Thymus (tissue), 11 donors: ENCODE measurements around the gene NKAIN4. TPM values are rescaled to one million over a fixed set of nuclear protein-coding genes. Genes with fewer than 3 reads are reported as not detected.

Source experiments
- DNase-seq, 9 donors: peaks; one replicate each; pipeline ENCODE4 v3.0.0-alpha.2; 2013; ENCODE audit warnings: low spot score in 9 of 9, low read depth in 6 of 9, missing footprints in 1 of 9
- H3K27ac ChIP-seq, 2 donors: one replicate each; pipeline ENCODE4 v1.5.1; 2013; ENCODE audit warnings: control low read depth in 1 of 2, low read depth in 1 of 2, low read length in 1 of 2, mild to moderate bottlenecking in 1 of 2, moderate library complexity in 1 of 2
- H3K27me3 ChIP-seq, 2 donors: one replicate each; pipeline ENCODE4 v1.5.1; 2013; ENCODE audit warnings: low read length in 1 of 2; ENCODE audit not compliant: control insufficient read depth in 2 of 2, insufficient read depth in 1 of 2
- H3K36me3 ChIP-seq, 2 donors: one replicate each; pipeline ENCODE4 v1.5.1; 2013; ENCODE audit warnings: low read length in 1 of 2, mild to moderate bottlenecking in 1 of 2, moderate library complexity in 1 of 2; ENCODE audit not compliant: control insufficient read depth in 2 of 2, insufficient read depth in 2 of 2
- H3K4me1 ChIP-seq, 2 donors: one replicate each; pipeline ENCODE4 v1.5.1; 2013; ENCODE audit warnings: low read length in 2 of 2; ENCODE audit not compliant: control insufficient read depth in 2 of 2, insufficient read depth in 2 of 2
- H3K4me3 ChIP-seq, 2 donors: one replicate each; pipeline ENCODE4 v1.5.1; 2013; ENCODE audit warnings: low read length in 2 of 2, control low read depth in 1 of 2, mild to moderate bottlenecking in 1 of 2
- H3K9me3 ChIP-seq, 2 donors: one replicate each; pipeline ENCODE4 v1.5.1; 2013; ENCODE audit warnings: low read length in 1 of 2, mild to moderate bottlenecking in 1 of 2; ENCODE audit not compliant: control insufficient read depth in 2 of 2, insufficient read depth in 1 of 2
- WGBS: extraction: QIAGEN DNeasy Blood & Tissue Kit; methylation state at CpG from one replicate; pipeline ENCODE4 v1.1.7; 2013; 5-methylcytosine and 5-hydroxymethylcytosine counted together
- polyA plus RNA-seq: library from polyadenylated mRNA; stranded (reverse); fragments of 200-250 nt; gene quantifications from one replicate; pipeline ENCODE4 v1.2.3, GENCODE V29; 2013
- total RNA-seq: library from RNA; stranded (reverse); fragments of 120-200 nt; gene quantifications from one replicate; pipeline ENCODE4 v1.2.4, GENCODE V29; 2013
- donor health status: healthy.

Gene NKAIN4
- total and polyA plus RNA-seq, 2 donors: 2.2 to 8.5 TPM

DNA sequence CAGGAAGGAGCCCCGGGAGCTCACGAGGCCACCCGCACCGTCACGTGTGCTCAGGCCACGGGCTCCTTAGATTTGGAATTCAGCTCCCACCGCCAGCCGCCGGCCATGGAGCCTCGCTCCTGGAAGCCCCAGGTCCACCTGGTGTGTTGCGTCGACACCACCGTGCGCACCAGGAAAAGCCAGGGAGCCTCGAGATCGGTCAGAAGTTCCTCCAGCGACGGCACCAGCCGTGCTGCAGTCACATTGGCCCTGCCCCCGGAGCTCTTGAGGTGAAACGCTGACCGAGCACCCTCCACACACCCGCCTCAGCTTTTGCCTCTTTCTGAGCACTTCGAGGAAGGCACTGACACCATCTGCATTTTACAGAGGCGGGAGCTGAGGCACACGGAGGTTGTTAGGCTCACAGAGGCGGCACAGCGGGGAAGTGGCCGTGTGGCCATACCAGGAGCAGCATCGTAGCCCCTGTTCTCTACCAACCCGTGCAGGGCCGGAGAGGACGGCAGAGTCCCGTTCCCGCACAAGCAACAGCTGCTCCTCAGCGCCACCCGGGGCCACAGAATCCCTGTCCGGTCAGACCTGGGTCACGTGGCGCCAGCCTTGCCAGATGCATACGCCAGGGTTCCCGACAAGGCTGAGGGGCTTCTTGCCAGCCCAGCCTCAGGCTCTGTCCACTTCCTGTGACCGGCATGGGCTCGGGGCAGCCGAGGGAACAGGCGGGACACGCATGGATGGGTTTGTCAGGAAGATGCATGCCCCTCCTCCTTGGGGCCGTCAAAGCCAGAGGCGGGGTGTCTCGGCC is 7.6 kb downstream of the NKAIN4 start:
- Histone ChIP-seq H3K4me3 (no peak overlapping the region), H3K9me3 (no peaks in the 10 kb centered on the region), H3K27me3 (peaks cover 18 to 66% of the 10 kb centered on the region in 2 donors), H3K27ac (no peak overlapping the region), H3K36me3 (no peaks in the 10 kb centered on the region), H3K4me1 (no peaks in the 10 kb centered on the region)
- DNase-seq: no peak
- 41% methylated on average over 50 of the region's 50 CpGs for WGBS

DNA sequence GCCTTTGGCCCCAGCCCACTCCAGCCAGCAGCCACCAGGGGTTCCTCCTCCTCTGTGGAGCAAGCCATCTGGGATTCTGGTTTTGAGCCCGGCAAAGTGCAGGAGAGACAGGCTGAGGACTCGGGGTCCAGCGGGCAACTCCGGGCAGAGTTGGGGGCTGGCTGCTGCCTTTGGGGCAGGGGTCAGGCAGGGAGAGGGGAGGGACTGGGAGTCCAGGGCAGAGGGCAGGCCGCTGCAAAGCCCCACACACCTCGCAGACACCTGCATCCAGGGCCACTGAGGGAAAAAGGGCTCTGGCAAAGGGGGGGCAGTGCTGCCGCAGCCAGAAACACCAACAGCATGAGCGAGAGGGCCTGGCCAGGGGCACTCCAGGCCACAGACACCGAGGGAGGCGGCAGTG is 9.8 kb downstream of the NKAIN4 start:
- Histone ChIP-seq H3K4me1 (no peaks in the 10 kb centered on the region), H3K27me3 (peaks cover 16 to 51% of the 10 kb centered on the region in 2 donors), H3K9me3 (no peaks in the 10 kb centered on the region), H3K36me3 (no peaks in the 10 kb centered on the region), H3K27ac (no peak overlapping the region), H3K4me3 (no peak overlapping the region)
- WGBS: 92% methylated on average over 10 of the region's 10 CpGs
- DNase-seq: no peak

DNA sequence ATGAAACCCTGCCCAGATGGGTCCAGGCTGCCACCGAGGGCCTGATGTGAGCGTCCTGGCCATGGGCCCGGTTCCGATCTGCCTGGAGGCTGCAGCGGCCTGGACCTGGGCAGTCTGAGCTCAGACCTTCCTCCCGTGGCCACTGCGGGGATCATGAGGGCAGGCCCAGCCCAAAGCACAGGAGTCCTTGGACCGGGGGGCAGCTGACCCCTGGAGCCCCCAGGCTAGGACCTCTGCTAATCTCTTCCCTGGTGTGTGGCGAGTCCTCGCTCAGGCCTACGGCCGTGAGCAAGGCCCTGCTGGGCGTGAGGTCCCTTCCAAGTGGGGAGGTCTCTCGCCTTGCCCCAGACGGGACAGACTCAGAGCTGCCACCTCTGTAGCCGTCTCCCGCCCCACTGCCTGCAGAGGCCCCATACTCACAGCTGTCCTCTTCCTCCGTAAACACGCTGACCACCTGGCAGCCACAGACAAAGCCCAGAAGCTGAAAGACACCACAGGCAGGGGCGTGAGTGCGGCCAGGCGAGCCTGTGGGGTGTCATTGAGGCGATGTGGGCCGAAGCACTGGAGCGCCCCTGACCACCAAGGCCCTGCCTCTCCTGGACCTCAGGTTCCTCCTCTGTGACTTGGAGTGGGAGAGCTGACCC is 10.5 kb downstream of the NKAIN4 start:
- no peak for DNase-seq
- Histone ChIP-seq H3K27me3 (peaks cover 16 to 45% of the 10 kb centered on the region in 2 donors), H3K27ac (no peak overlapping the region)

DNA sequence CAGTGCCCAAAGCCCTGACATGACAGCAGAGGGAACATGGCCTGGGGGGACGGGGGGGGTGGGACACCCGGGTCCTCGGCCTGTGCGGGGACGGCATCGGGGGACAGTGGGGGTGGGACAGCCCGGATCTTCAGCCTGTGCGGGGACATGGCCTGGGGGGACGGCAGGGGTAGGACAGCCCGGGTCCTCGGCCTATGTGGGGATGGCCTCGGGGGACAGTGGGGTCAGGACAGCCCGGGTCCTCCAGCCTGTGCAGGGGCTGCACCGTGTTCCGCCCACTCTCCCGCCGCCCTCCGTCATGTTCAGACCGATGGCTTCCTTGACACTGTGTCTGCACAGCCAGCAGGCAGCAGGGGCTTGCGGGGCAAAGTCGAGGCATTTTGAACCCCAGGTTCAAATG is 11.5 kb downstream of the NKAIN4 start:
- no peak overlapping the region for H3K4me3 ChIP-seq
- peaks cover 0 to 4% of the 10 kb centered on the region in 2 donors for H3K4me1 ChIP-seq
- no peak overlapping the region for H3K27ac ChIP-seq
- H3K27me3 ChIP-seq: peaks cover 9 to 35% of the 10 kb centered on the region in 2 donors
- DNase-seq: no peak
- no peaks in the 10 kb centered on the region for H3K9me3 ChIP-seq
- WGBS: 95% methylated on average over 21 of the region's 21 CpGs
- H3K36me3 ChIP-seq: no peaks in the 10 kb centered on the region

More for the DNA sequence above, 10.5 kb downstream of the NKAIN4 start:
- H3K9me3 ChIP-seq: no peaks in the 10 kb centered on the region
- H3K4me1 ChIP-seq: no peaks in the 10 kb centered on the region
- 89% methylated on average over 25 of the region's 25 CpGs for WGBS
- H3K36me3 ChIP-seq: no peaks in the 10 kb centered on the region
- no peak overlapping the region for H3K4me3 ChIP-seq

DNA sequence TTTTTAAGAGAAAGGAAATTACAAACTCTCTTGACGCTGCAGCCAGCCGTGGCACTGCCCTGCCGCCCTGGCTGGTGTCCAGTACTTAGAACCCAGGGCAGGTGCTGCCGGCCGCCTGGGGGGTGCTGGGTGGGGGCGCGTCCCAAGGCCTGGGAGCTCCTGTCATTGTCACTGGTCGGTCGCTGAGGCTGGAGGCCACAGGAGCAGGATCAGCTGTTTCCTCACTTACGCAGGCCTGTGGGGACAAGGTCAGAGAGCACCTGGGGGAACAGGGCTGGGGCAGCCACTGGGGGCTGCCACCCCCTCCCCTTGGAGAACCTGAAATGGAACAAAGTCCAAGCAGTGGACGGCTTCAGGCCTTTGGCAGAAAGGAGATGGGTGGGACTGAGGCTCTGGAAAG is 13.0 kb downstream of the NKAIN4 start:
- Histone ChIP-seq H3K36me3 (no peaks in the 10 kb centered on the region), H3K27ac (no peak overlapping the region), H3K4me1 (peaks cover 0 to 4% of the 10 kb centered on the region in 2 donors), H3K9me3 (no peaks in the 10 kb centered on the region), H3K27me3 (peaks cover 2 to 23% of the 10 kb centered on the region in 2 donors), H3K4me3 (no peak overlapping the region)
- WGBS: 78% methylated on average over 11 of the region's 11 CpGs
- no peak for DNase-seq

DNA sequence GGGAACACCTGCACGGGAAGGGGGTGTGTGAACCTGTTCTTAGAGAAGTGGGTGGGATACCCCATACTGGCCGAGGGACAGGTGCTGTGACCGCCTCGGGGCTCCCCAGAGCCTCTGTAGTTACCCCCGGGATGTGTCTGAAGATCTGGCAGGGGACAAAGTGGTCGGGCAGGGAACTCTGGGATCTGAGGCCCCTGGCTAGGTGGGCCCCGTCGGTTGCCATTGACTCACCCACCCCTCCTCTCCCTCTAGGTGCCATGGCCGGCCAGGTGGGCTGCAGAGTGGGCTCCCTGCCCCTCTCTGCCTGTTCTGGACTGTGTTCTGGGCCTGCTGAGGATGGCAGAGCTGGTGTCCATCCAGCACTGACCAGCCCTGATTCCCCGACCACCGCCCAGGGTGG is 14.3 kb downstream of the NKAIN4 start:
- no peaks in the 10 kb centered on the region for H3K9me3 ChIP-seq
- H3K36me3 ChIP-seq: no peaks in the 10 kb centered on the region
- H3K4me3 ChIP-seq: no peak overlapping the region
- peaks cover 0 to 4% of the 10 kb centered on the region in 2 donors for H3K4me1 ChIP-seq
- H3K27me3 ChIP-seq: peaks cover 0 to 27% of the 10 kb centered on the region in 2 donors
- DNase-seq: no peak
- H3K27ac ChIP-seq: no peak overlapping the region
- WGBS: 94% methylated on average over 11 of the region's 11 CpGs

DNA sequence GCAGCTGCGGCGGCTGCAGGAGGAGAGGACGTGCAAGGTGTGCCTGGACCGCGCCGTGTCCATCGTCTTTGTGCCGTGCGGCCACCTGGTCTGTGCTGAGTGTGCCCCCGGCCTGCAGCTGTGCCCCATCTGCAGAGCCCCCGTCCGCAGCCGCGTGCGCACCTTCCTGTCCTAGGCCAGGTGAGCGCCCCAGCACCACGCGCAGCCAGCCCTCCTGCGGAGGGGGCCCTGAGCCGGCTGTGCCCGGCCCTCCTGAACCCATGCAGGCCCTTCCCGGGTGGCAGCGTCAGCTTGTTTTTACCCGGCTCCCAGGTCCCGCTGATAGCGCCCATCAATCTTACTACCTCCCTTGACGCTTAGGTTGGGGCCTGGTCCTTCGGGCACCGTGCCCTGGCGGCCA is 14.8 kb downstream of the NKAIN4 start:
- no peak for DNase-seq
- peaks cover 0 to 28% of the 10 kb centered on the region in 2 donors for H3K27me3 ChIP-seq
- H3K4me1 ChIP-seq: peaks cover 0 to 4% of the 10 kb centered on the region in 2 donors
- no peaks in the 10 kb centered on the region for H3K36me3 ChIP-seq
- WGBS: 94% methylated on average over 30 of the region's 30 CpGs
- H3K4me3 ChIP-seq: no peak overlapping the region
- no peaks in the 10 kb centered on the region for H3K9me3 ChIP-seq
- H3K27ac ChIP-seq: no peak overlapping the region

DNA sequence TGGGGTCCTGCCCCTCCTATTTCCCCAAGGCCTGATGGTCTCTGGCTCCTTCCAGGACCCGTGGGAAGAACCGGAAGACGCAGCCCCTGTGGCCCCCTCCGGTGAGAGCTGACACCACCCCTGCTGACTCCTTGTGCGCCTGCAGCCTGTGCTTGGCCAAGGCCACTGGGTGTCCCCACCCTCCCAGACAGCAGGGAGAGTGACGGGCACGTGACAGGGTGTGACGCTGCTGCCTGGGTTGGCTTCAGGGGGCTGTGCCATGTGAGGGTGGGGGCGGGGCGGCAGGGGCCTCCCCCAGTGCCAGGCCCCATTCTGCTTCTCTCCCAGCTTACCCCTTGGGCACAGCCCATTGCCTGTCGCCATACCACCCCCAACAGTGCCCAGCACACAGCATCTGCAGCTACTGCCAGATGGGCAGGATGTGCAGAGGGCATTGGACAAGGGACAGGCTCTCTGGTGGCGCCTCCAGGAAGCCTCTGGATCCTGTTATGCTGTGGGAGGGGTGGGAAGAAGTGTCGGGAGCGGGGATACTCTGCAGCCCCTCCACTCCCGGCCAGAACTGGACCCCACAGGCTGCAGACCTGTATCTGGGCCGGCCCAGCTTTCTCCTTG is 15.6 kb downstream of the NKAIN4 start:
- whole genome bisulfite sequencing: 67% methylated on average over 16 of the region's 16 CpGs
- Histone ChIP-seq H3K4me1 (peaks cover 0 to 4% of the 10 kb centered on the region in 2 donors), H3K27me3 (peaks cover 0 to 32% of the 10 kb centered on the region in 2 donors), H3K36me3 (no peaks in the 10 kb centered on the region), H3K27ac (no peak overlapping the region), H3K4me3 (no peak overlapping the region), H3K9me3 (no peaks in the 10 kb centered on the region)
- DNase-seq: no peak

DNA sequence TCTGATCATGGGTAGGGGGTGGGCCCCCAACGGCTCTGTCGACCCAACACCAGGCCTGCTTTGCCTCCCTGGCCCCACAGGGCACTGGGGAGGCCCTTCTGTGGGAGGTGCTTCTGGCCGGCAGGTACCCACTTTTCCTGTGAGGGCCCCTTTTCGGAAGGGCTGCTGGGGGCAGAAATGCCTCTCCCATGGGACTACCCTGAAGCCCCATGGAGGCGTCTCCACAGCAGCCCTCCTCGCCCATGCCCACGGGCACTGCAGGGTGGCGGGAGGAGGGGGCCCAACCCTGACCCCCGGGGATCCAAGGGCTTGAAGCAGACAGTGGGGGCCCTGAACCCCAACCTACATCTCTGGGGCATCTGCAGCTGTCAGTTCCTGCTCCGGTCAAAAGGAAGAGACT is 16.2 kb downstream of the NKAIN4 start:
- no peak overlapping the region for H3K4me3 ChIP-seq
- 86% methylated on average over 10 of the region's 10 CpGs for WGBS
- no peaks in the 10 kb centered on the region for H3K36me3 ChIP-seq
- H3K27ac ChIP-seq: no peak overlapping the region
- H3K9me3 ChIP-seq: no peaks in the 10 kb centered on the region
- DNase-seq: no peak
- H3K4me1 ChIP-seq: peaks cover 0 to 4% of the 10 kb centered on the region in 2 donors
- peaks cover 0 to 38% of the 10 kb centered on the region in 2 donors for H3K27me3 ChIP-seq
